Stimulated activated CD8-positive, alpha-beta memory T cell treated with anti-CD3 and anti-CD28 coated beads, Interleukin-7, amount 100 ng/mL, for 1 hour (primary cell): Measurements from ENCODE around the gene LYPD3.

Source experiments
- DNase-seq, 2 donors: peaks; one replicate each; pipeline ENCODE4 v3.0.0-alpha.2; 2020; ENCODE audit warnings: low read depth in 2 of 2

LYPD3 gene

GRCh38 chr19:43485951-43486350 lies 20.5 kb upstream of the LYPD3 start:
- DNase-seq, result no peak

GRCh38 chr19:43483281-43483680 lies 17.9 kb upstream of the LYPD3 start:
- no peak for DNase-seq

GRCh38 chr19:43482193-43482592 lies 16.8 kb upstream of the LYPD3 start:
- DNase-seq, result no peak

GRCh38 chr19:43481701-43482100 lies 16.3 kb upstream of the LYPD3 start:
- no peak for DNase-seq

- no peak for DNase-seq
Observed at GRCh38 chr19:43480574-43480973, 15.2 kb upstream of the LYPD3 start.

- DNase-seq, result no peak
Observed at GRCh38 chr19:43479961-43480561, 14.7 kb upstream of the LYPD3 start.

GRCh38 chr19:43479226-43479625 lies 13.8 kb upstream of the LYPD3 start:
- DNase-seq, result no peak

GRCh38 chr19:43478323-43478722 lies 12.9 kb upstream of the LYPD3 start:
- DNase-seq, result no peak

- DNase-seq, result no peak
Observed at GRCh38 chr19:43476606-43477005, 11.2 kb upstream of the LYPD3 start.

- peak; percentile 85 to 96 for DNase-seq
Observed at GRCh38 chr19:43474986-43475705, 9.7 kb upstream of the LYPD3 start.

- no peak for DNase-seq
Observed at GRCh38 chr19:43474487-43474886, 9.1 kb upstream of the LYPD3 start.

GRCh38 chr19:43471091-43471490 lies 5.7 kb upstream of the LYPD3 start:
- no peak for DNase-seq

GRCh38 chr19:43470288-43470687 lies 4.9 kb upstream of the LYPD3 start:
- DNase-seq, result no peak

GRCh38 chr19:43469160-43469480 lies 3.7 kb upstream of the LYPD3 start:
- no peak for DNase-seq

- no peak for DNase-seq
Observed at GRCh38 chr19:43468354-43469159, 3.1 kb upstream of the LYPD3 start.

GRCh38 chr19:43467730-43468129 lies 2.3 kb upstream of the LYPD3 start:
- no peak for DNase-seq

- DNase-seq, result no peak
Observed at GRCh38 chr19:43467276-43467675, 1.9 kb upstream of the LYPD3 start.

- DNase-seq, result no peak
Observed at GRCh38 chr19:43466793-43467192, 1.4 kb upstream of the LYPD3 start.

- peak in 1 of 2 donors; percentile 55 for DNase-seq
Observed at GRCh38 chr19:43464134-43464775, 1.2 kb downstream of the LYPD3 start.

GRCh38 chr19:43463381-43464133 lies 1.9 kb downstream of the LYPD3 start:
- peak; percentile 98 for DNase-seq

- DNase-seq, result no peak
Observed at GRCh38 chr19:43462785-43463380, 2.5 kb downstream of the LYPD3 start.
